SK-N-SH (cell line): ENCODE measurements around the gene MDH1. TPM values are rescaled to one million over a fixed set of nuclear protein-coding genes. Genes with fewer than 3 reads are reported as not detected.
"Not testable (repeated sequence)": the region's sequence is repeated elsewhere in the genome, so short reads cannot be mapped to it uniquely, and the experiment has no call there.

Source experiments
- CTCF ChIA-PET: fragments of 300-600, 350-600 bp; formaldehyde crosslinking; extraction: SDS; loops from one replicate; lab custom pipeline; 2021; lab: Yijun Ruan, JAX
- POLR2A ChIA-PET: fragments of 350-600 bp; sonication (Branson Sonifier 250); formaldehyde crosslinking; extraction: SDS; loops from one replicate; lab custom pipeline; 2020; ENCODE audit warnings: antibody characterized with exemption, inconsistent platforms; lab: Yijun Ruan, JAX
- DNase-seq: peaks from one replicate; pipeline ENCODE4 v3.0.0; 2012
- H2AFZ ChIP-seq: fragments of 200-600 bp; sonication (generic); 2 replicates; pipeline ENCODE4 v1.8.1; 2016; ENCODE audit warnings: antibody characterized with exemption, mild to moderate bottlenecking, low read depth
- H3F3A ChIP-seq: fragments of 200-600 bp; sonication (generic); replicated peaks from 2 replicates; pipeline ENCODE3; 2016; ENCODE audit warnings: antibody characterized with exemption, mild to moderate bottlenecking; ENCODE audit not compliant: insufficient read depth
- H3K27ac ChIP-seq, 2 experiments: fragments of 200-500 bp in 1 of 2; fragments of 200-600 bp in 1 of 2; sonication (Bioruptor generic) in 1 of 2; sonication (generic), shearing (Covaris generic) in 1 of 2; 2 replicates each; pipeline versions ENCODE4 v1.5.1 to v1.6.1; 2014 to 2016; ENCODE audit warnings: low read depth in 2 of 2, inconsistent platforms in 1 of 2, low read length in 1 of 2, mild to moderate bottlenecking in 1 of 2, mixed read lengths in 1 of 2
- H3K27me3 ChIP-seq: fragments of 200-600 bp; sonication (generic), shearing (Covaris generic); 2 replicates; pipeline ENCODE4 v1.6.1; 2016; ENCODE audit warnings: mixed run types; ENCODE audit not compliant: insufficient read depth
- H3K36me3 ChIP-seq, 2 experiments: fragments of 200-500 bp in 1 of 2; fragments of 200-600 bp in 1 of 2; sonication (Bioruptor generic) in 1 of 2; sonication (generic) in 1 of 2; replicated peaks in 1 of 2; 2 replicates each; pipeline versions ENCODE3 to v1.5.1; 2014 to 2016; ENCODE audit warnings: low read length in 1 of 2, mild to moderate bottlenecking in 1 of 2; ENCODE audit not compliant: insufficient read depth in 2 of 2, control insufficient read depth in 1 of 2
- H3K4me1 ChIP-seq, 2 experiments: fragments of 200-500 bp in 1 of 2; fragments of 200-600 bp in 1 of 2; sonication (Bioruptor generic) in 1 of 2; sonication (generic), shearing (Covaris generic) in 1 of 2; 2 replicates each; pipeline versions ENCODE4 v1.5.1 to v1.6.1; 2014 to 2016; ENCODE audit warnings: low read depth in 1 of 2, low read length in 1 of 2, mixed run types in 1 of 2; ENCODE audit not compliant: insufficient read depth in 2 of 2, control insufficient read depth in 1 of 2
- H3K4me2 ChIP-seq: fragments of 200-600 bp; sonication (generic), shearing (Covaris generic); 2 replicates; pipeline ENCODE4 v1.6.1; 2017; ENCODE audit warnings: mixed run types
- H3K4me3 ChIP-seq, 2 experiments: fragments of 200-500 bp in 1 of 2; fragments of 200-600 bp in 1 of 2; sonication (Bioruptor generic) in 1 of 2; sonication (generic), shearing (Covaris generic) in 1 of 2; 2 replicates each; pipeline versions ENCODE4 v1.5.1 to v1.8.1; 2014 to 2016; ENCODE audit warnings: low read depth in 2 of 2, inconsistent platforms in 1 of 2, low read length in 1 of 2, mild to moderate bottlenecking in 1 of 2, mixed read lengths in 1 of 2, moderate library complexity in 1 of 2
- H3K79me2 ChIP-seq: fragments of 200-600 bp; sonication (generic); 2 replicates; pipeline ENCODE4 v1.8.1; 2017; ENCODE audit warnings: mild to moderate bottlenecking; ENCODE audit not compliant: insufficient read depth
- H3K9ac ChIP-seq: fragments of 200-600 bp; sonication (generic); 2 replicates; pipeline ENCODE4 v1.6.1; 2017; ENCODE audit warnings: mixed run types
- H3K9me2 ChIP-seq: fragments of 200-600 bp; sonication (generic); 2 replicates; pipeline ENCODE4 v1.6.1; 2017; ENCODE audit warnings: mixed run types
- H3K9me3 ChIP-seq: fragments of 200-600 bp; sonication (generic); 2 replicates; pipeline ENCODE4 v1.6.1; 2017; ENCODE audit warnings: mixed run types, mild to moderate bottlenecking, moderate library complexity
- H4K20me1 ChIP-seq: fragments of 200-600 bp; sonication (generic); 2 replicates; pipeline ENCODE4 v1.6.1; 2017; ENCODE audit warnings: mild to moderate bottlenecking, mixed run types; ENCODE audit not compliant: insufficient read depth
- EP300 ChIP-seq, 2 experiments: IDR thresholded peaks; 2 replicates each; pipeline versions ENCODE4 v1.4.0 to v1.6.1; 2012; ENCODE audit warnings: borderline replicate concordance in 1 of 2, low read depth in 1 of 2, low read length in 1 of 2
- FOSL2 ChIP-seq: IDR thresholded peaks from 2 replicates; pipeline ENCODE4 v1.4.0; 2012; ENCODE audit warnings: low read depth, mild to moderate bottlenecking, moderate library complexity, borderline replicate concordance
- FOXJ3 ChIP-seq: sonication (generic); formaldehyde crosslinking; IDR thresholded peaks from 2 replicates; pipeline ENCODE4 v1.5.1; 2020; ENCODE audit warnings: mild to moderate bottlenecking, missing genetic modification reagents
- JUND ChIP-seq: IDR thresholded peaks from 2 replicates; pipeline ENCODE4 v1.4.0; 2012
- MAX ChIP-seq: IDR thresholded peaks from 2 replicates; pipeline ENCODE4 v1.4.0; 2012; ENCODE audit warnings: low read depth
- NFIC ChIP-seq: IDR thresholded peaks from 2 replicates; pipeline ENCODE4 v1.4.0; 2012; ENCODE audit warnings: borderline replicate concordance
- RAD21 ChIP-seq: IDR thresholded peaks from 2 replicates; pipeline ENCODE4 v1.6.1; 2012; ENCODE audit warnings: mild to moderate bottlenecking, low read length
- RXRA ChIP-seq: IDR thresholded peaks from 2 replicates; pipeline ENCODE4 v1.4.0; 2012; ENCODE audit warnings: low read depth, mild to moderate bottlenecking, borderline replicate concordance
- SMC3 ChIP-seq: IDR thresholded peaks from 2 replicates; pipeline ENCODE4 v1.6.1; 2012; ENCODE audit warnings: low read depth, low read length, improper control_type of control experiment
- TAF1 ChIP-seq: IDR thresholded peaks from 2 replicates; pipeline ENCODE4 v1.6.1; 2012; ENCODE audit warnings: low read depth, mild to moderate bottlenecking, low read length, moderate library complexity, borderline replicate concordance
- TCF12 ChIP-seq: IDR thresholded peaks from 2 replicates; pipeline ENCODE4 v1.4.0; 2012
- TEAD4 ChIP-seq: IDR thresholded peaks from 2 replicates; pipeline ENCODE4 v1.4.0; 2012; ENCODE audit warnings: mild to moderate bottlenecking, borderline replicate concordance; ENCODE audit not compliant: insufficient read depth
- USF1 ChIP-seq: IDR thresholded peaks from 2 replicates; pipeline ENCODE4 v1.4.0; 2012; ENCODE audit warnings: low read depth, borderline replicate concordance
- USF2 ChIP-seq: fragments of 150-350 bp; IDR thresholded peaks from 2 replicates; pipeline ENCODE4 v1.6.1; 2017; ENCODE audit warnings: antibody characterized with exemption, low read length, low read depth, borderline replicate concordance
- YY1 ChIP-seq: IDR thresholded peaks from 2 replicates; pipeline ENCODE4 v1.4.0; 2012; ENCODE audit warnings: low read depth, mild to moderate bottlenecking
- WGBS: methylation state at CpG from one replicate; pipeline ENCODE4 v1.1.6; 2017; ENCODE audit warnings: low lambda C conversion rate; 5-methylcytosine and 5-hydroxymethylcytosine counted together
- polyA plus RNA-seq, 3 experiments: library from polyadenylated mRNA; depleted of rRNA; stranded (reverse); fragments of >200 nt; gene quantifications; 2 replicates each; pipeline ENCODE4 v1.2.3, GENCODE V29; 2012

Gene MDH1
- polyA plus RNA-seq, 1 of the 3 experiments (the other 2 are of a cell fraction): 201 TPM

- DNase-seq, H3K36me3 ChIP-seq, H3K9me3 ChIP-seq, CTCF ChIA-PET, H3K27me3 ChIP-seq, H3K4me2 ChIP-seq, H3K27ac ChIP-seq, H3K4me3 ChIP-seq, H3K4me1 ChIP-seq, H3K9ac ChIP-seq, H3K79me2 ChIP-seq, POLR2A ChIA-PET, H2AFZ ChIP-seq, H3K9me2 ChIP-seq, H4K20me1 ChIP-seq, H3F3A ChIP-seq: not testable (repeated sequence)
- WGBS: 19% methylated on average over 2 of the region's 2 CpGs
These were observed 35.0 kb downstream of the MDH1 start for GRCh38 chr2:63623763-63624162.

- H3K9me2 ChIP-seq: no peaks in the 10 kb centered on the region
- no peak for TF ChIP-seq TEAD4
- TF ChIP-seq MAX: no peak
- no peak for TF ChIP-seq TCF12
- no peak for TF ChIP-seq EP300 (IDR thresholded peaks at IDR 0.05; ENCODE audit: borderline replicate concordance in 1 of 2, low read depth in 1 of 2, low read length in 1 of 2)
- TF ChIP-seq USF1: no peak
- TF ChIP-seq FOSL2: no peak
- no peak for TF ChIP-seq RAD21
- no peak for TF ChIP-seq TAF1
- no peak for TF ChIP-seq JUND
- H3F3A ChIP-seq: no peaks in the 10 kb centered on the region
- H4K20me1 ChIP-seq: no peaks in the 10 kb centered on the region
- WGBS: 84% methylated on average over 15 of the region's 15 CpGs
- H2AFZ ChIP-seq: no peak overlapping the region
- no peak for DNase-seq
- no peaks in the 10 kb centered on the region for H3K9me3 ChIP-seq
- no peak overlapping the region for H3K4me3 ChIP-seq
- no peaks in the 10 kb centered on the region for H3K27me3 ChIP-seq
- no peak overlapping the region for H3K9ac ChIP-seq
- no peak overlapping the region for H3K27ac ChIP-seq
- H3K4me2 ChIP-seq: no peak overlapping the region
- H3K36me3 ChIP-seq: no peaks in the 10 kb centered on the region
- CTCF ChIA-PET: interaction anchor here (1.1 kb wide), 1 partner anchor 30 kb away, joined by 3 read pairs; no protein-coding TSS in a partner anchor
- no peaks in the 10 kb centered on the region for H3K79me2 ChIP-seq
- no peaks in the 10 kb centered on the region; a peak in 1 of 4 replicates for H3K4me1 ChIP-seq
- POLR2A ChIA-PET: no interaction called here
These were observed 39.1 kb downstream of the MDH1 start for GRCh38 chr2:63627866-63628265.

GRCh38 chr2:63628403-63628942, 39.7 kb downstream of the MDH1 start:
- TF ChIP-seq SMC3 (no peak), TAF1 (no peak), NFIC (no peak), FOXJ3 (CRISPR knock-in tag) (no peak), USF2 (no peak), YY1 (no peak), TEAD4 (no peak), RXRA (no peak)
- ChIA-PET POLR2A (no interaction called here), CTCF (interaction anchor here (0.7 to 1.3 kb wide), 3 partner anchors 17 to 1172 kb away, joined by 3 read pairs; no protein-coding TSS in a partner anchor)
- no peak for DNase-seq
- Histone ChIP-seq H4K20me1 (no peaks in the 10 kb centered on the region), H3K9ac (no peak overlapping the region), H2AFZ (no peak overlapping the region), H3K9me3 (peaks cover 5% of the 10 kb centered on the region; the same call in 1 of the 2 replicates), H3K79me2 (no peaks in the 10 kb centered on the region), H3K36me3 (no peaks in the 10 kb centered on the region), H3K27ac (no peak overlapping the region), H3K4me1 (no peaks in the 10 kb centered on the region; a peak in 1 of 4 replicates), H3K9me2 (no peaks in the 10 kb centered on the region), H3K4me3 (no peak overlapping the region), H3K4me2 (no peak overlapping the region), H3K27me3 (no peaks in the 10 kb centered on the region), H3F3A (no peaks in the 10 kb centered on the region)
- 60% methylated on average over 1 of the region's 1 CpG for WGBS
